Measurements from ENCODE around the gene EEF2K.
"Not testable (repeated sequence)": the region's sequence is repeated elsewhere in the genome, so short reads cannot be mapped to it uniquely, and the experiment has no call there.

The EEF2K gene

DNA sequence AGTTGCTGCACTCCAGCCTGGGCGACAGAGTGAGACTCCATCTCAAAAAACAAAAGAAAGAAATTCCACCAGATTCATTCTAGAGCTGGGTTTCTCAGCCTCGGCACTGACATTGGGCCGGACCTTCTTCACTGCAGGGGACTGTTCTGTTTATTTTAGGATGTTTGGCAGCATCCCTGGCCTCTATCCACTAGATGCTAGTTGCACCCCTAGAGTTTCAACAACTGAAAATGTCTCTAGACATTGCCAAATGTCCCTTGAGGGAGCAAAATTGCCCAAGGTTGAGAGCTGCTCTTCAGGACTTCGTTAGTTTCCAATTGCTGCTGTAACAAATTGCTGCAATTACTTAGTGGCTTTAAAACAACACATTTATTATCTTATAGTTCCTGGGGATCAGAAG is 7.2 kb downstream of the EEF2K start:
- no peak for DNase-seq

DNA sequence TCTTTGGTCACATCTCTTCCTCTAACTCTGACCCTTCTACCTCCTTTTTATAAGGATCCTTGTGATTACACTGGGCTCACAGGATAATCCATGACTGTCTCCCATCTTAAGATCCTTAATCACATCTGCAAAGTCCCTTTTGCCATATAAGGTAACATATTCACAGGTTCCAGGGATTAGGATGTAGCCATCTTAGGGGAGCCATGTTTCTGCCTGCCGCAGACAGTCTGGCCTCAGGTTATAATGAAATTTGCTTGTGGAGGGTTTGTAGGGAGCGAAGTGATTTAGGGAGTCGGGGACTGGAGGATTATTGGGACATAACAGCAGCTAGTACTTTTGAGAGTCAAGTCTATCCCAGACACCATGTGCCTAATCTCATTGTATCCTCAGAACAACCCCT is 7.7 kb downstream of the EEF2K start:
- DNase-seq: no peak

DNA sequence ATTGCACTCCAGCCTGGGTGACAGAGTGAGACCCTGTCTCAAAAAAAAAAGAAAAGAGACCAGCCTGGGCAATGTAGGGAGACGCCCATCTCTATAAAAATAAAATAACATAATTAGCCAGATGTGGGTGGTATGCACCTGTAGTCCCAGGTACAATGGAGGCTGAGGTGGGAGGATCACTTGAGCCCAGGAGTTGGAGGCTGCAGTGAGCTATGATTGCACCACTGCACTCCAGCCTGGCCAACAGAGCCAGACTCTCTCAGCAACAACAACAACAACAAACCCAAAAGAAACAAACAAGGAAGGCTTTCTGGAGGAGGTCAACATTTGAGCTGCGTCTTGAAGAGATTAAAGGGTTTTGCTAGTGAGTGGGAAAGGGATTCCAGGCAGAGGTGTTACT is 8.3 kb downstream of the EEF2K start:
- no peak for DNase-seq

DNA sequence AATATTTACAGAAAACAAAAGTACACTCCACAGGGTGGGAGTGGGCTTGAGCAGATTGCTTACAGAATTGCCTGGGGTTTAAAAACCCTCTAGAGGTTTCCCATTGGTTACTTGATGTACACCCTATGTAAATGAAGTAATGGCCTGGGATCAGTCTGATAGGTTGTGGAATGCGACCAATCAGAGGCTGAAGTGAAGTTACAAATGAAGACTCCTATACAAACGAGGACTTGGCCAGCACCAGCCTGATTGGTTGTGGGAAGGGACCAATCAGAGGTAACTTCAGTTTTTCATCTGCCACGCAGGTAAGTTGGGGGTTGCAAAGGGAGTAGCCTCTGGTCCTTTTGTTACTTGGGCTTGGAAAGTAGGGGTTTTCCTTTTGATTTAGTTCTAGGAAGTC is 8.8 kb downstream of the EEF2K start:
- DNase-seq: no peak

DNA sequence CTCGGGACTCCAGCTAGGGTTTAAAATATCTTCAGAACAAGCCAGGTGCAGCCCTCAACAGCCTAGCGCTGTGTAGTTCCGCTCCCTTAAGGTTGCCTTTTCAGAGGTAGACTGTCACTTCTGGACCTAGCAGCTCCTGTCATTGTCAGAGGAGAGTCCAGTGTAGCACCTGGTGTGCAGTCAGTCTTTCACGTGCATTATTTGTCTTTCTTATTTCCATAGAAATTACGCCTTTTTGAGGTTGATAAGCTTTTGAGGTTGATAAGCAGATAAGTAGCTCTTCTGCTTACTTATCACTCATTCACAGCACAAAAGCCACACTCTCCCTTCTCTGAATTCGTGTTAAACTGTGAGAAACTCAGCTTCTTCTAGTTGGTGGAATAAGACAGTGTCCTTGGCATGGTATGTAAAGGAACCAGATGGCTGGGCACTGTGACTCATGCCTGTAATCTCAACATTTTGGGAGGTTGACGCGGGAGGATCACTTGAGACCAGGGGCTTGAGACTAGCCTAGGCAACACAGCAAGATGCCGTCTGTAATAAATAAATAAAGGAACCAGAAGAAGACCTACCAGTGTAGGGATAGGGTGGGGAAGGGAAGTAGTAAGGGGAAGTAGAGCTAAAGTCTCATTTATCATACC is 10.2 kb downstream of the EEF2K start:
- no peak for DNase-seq

DNA sequence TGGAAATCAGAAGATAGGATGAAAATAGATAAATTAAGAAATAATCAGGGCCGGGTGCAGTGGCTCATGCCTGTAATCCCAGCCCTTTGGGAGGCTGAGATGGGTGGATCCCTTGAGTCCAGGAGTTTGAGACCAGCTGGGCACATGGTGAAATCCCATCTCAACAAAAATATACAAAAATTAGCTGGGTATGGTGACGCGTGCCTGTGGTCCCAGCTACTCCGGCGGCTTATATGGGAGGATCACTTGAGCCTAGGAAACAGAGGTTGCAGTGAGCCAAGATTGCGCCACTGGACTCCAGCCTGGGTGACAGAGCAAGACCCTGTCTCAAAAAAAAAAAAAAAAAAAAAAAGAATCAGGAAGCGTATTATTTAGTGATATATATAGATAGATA is 10.8 kb downstream of the EEF2K start:
- not testable (repeated sequence) for DNase-seq

DNA sequence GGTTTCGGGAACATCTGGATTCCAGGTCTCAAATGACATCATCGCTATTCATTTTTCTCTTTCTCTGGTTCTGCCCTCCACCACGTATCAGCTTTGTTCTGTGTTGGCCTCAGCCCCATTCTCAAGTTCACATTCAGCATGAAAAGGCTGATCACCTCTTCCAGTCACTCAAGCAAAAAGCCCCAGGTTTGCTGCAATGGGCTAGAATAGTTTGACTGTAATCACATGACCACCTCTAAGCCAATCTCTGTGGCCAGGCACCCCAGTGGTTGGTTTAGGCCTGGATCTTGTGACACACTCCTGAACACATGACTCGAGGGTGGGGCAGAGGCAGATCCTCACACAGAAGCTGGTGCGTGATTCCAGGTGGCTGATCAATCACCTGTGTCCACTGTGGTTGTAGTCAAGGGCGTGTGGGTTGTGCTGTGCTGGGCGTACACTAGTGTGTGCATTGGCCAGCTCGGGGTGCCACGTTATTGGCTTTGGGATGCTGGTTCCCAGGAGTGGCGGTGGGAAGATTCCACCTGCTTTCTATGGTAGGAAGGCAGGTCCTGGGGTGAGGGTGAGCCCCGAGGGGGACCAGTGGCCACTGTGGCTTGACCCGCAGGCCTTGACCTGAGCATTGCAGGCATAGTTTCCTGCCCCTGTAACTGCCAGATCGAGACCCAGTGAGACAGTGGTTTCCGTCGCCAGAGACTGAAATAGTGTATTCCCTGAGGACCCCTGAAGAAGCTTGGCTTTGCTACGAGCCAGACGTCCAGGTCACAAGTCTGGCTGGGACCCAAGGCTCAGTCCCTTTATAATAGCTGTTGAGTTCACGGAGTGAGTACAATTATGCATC is 12.0 kb downstream of the EEF2K start:
- DNase-seq: no peak

DNA sequence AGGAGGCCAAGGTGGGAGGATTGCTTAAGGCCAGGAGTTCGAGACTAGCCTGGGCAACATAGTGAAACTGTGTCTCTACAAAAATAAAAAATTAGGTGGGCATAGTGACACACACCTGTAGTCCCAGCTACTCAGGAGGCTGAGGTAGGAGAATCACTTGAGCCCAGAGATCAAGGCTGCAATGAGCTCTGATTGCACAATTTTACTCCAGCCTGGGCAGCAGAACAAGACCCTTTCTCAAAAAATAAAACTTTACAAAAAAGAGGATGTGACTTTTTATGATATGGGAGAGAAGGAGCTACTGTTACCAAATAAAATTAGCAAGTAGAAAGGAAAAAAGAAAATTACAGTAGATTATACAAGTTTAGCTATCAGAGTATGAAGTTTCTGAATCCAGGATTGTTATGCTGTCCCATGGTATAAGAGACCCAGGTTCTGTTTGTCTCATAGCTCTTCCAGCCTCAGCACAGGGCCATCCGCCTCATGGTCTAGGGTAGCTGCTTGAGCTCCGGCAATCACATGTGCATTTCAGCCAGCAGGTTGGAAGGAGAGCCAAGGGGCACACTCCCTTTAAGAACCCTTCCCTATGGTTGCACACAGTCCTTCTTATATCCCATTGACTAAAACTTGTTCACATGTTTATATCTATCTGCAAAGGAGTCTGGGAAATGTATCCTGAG is 13.5 kb downstream of the EEF2K start:
- no peak for DNase-seq

DNA sequence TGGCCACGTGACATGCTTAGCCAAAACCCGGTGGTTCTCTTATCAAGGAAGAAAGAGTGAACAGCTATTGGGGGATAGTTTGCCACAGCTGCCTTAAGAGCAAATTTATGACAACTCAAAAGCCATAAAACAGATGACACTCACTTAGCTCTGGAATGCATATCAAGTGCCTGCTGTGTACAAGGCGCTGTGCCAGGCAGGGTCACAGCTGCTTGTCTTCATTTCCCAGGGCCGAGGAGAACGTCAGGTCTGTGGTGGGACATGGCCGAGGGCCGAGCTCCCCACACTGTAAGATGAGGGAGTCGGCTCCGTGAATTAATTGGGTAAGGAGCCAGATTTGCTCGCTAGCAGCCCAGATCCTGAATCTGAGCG is 14.0 kb downstream of the EEF2K start:
- DNase-seq: peak; percentile 4

DNA sequence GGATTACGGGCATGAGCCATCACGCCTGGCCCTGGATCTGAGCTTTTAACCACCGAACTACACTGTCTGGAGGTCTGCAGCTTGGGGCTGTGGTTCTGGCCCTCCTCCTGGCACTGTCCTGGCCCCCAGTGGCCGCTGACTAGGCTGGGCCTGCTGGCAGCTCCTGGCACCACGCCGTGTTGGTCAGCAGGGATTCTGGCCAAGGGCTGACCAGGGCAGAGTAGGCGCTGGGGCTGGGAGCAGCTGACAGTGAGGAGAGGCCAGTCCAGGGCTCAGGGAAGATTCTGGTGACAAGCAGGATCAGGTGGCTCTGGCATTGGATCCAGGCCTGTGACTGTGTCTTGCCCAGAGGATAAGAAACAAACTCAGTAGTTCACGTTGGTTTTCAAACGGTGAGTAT is 14.6 kb downstream of the EEF2K start:
- no peak for DNase-seq

DNA sequence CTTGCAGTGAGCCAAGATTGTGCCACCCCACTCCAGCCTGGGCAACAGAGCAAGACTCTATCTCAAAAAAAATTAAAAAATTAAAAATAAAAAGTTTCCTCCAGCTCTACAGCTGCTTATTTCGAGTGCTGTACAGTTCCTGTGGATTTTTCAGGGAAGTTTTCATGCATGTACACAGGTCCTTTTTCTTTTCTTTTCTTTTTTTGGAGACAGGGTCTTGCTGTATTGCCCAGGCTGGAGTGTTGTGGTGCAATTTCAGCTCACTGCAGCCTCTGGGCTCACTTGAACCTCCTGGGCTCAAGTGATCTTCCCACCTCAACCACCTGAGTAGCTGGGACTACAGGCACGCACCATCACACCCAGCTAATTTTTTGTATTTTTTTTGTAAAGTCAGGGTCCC is 15.9 kb downstream of the EEF2K start:
- DNase-seq: no peak

DNA sequence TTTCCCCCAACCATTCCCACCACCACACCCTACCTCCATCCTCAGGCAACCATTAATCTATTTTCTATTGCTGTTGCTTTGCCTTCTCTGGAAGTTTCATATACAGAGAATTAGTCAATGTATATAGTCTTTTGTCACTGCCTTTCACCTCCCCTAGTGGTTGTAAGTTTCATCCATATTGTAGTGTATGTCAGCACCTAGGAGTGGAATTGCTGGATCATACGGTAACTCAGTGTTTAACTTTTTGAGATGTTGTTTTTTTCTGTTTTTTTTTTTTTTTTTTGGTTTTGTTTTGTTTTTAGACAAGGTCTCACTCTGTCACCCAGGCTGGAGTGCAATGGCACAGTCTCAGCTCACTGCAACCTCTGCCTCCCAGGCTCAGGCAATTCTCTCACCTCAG is 16.9 kb downstream of the EEF2K start:
- no peak for DNase-seq

DNA sequence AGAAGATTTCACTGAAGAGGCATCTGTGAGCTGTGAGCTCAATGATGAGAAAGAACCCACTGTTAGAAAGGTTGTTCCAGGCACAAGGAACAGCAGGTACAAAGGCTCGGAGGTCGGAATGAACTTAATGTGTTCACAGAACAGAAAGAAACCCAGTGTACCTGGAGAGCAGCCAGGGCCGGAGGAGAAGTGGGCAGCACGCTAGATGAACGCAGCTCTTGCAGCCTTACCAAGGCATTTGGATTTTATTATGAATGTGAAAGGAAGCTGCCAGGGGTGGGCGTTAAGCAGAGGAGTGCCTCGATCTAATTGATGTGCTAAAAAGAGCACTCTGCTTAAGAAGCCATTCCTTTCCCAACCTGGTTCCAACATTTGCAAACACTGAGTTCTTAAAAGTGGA is 19.0 kb downstream of the EEF2K start:
- DNase-seq: no peak

DNA sequence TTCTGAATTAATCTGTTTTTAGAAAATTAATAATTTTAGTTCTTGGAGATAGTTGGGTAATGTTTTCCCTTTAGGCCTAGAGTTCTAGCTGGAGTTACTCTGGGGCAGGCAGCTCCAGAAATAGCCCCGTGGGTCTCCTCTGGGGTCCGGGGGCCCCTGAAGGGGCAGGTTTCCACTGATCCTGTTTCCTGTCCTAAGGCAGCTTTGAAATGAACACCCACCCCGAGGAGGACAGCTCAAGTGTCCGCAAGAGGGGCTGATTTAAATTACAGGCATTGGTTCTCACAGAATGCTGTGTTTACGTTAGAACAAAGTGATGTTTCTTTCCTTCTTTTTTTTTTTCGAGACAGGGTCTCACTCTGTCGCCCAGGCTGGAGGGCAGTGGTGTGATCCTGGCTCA is 23.8 kb downstream of the EEF2K start:
- DNase-seq: no peak

DNA sequence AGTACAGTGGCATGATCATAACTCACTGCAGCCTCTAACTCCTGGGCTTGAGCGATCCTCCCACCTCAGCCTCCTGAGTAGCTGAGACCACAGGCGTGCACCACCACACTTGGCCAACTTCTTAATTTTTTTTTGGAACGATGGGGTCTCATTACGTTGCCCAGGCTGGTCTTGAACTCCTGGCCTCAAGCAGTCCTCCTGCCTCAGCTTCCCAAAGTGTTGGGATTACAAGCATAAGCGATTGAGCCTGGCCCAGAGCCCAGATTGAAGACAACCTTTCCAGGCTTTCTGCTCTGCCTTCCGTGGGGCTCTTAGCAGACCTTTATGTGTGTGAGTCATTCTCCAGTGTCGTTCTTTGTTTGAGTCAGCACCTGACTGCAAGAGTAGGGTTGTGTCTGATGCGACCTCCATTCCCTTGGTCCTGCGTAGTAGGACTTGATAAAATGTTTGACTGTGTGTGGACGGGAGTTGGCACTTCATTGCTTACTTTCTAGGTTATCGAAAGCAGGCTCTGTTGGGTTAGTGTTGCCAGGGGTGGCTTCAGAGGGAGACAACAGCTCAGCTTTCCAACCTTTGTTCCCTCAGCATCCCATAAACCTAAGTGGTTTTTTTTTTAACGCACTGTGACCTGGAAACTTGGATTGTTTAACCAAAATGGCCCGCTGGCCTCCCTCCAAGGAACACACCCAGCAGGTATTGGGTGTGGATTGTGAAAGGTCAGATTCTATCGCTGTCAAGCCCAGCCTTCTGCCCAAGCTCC is 26.4 kb downstream of the EEF2K start:
- DNase-seq: no peak

DNA sequence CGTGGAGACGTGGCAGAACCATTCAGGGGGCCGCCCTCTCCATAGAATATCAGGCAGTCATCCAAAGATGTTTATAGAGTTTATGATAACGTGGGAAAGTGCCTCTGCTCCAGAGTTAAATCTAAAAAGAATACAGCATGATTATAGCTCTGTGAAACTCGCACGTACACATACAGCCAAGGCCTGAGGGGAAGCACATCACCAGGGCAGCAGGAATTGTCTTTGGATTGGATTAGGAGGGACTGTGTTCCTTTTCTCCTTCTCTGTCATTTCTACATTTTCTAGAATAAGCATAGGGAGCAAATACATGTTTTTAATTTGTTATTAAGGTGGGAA is 26.9 kb downstream of the EEF2K start:
- no peak for DNase-seq

DNA sequence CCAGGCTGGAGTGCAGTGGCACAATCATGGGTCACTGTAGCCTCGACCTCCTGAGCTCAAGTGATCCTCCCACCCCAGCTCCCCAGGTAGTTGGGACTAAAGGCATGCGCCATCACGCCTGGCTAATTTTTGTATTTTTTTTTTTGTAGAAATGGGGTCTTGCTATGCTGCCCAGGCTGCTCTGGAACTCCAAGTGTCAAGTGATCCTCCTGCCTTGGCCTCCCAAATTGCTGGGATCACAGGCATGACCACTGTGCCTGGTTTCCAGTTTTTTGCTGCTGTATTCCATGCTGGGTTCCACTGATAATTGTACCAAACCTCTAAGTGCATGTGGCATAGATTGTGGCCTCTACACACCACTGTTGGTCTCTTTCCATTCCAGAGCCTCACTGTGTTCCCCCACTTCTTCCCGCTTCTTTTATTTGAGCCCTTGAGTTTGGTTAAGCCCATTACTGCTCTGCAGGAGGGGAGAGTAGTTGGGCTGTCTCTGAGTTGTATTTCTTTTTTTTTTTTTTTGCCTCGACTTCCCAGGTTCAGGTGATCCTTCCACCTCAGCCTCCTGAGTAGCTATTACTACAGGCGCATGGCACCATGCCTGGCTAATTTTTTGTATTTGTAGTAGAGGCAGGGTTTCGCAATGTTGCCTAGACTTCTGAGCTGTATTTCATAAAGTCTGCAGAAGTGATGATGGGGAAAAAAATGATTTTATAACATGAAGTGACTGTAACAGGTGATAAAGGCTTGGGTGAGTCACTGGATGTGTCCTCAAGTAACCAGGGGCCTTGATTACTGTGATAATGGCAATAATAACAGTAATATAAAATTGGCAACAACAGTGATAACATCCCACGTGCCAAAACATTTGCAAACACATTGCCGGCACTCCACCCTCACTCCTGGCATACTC is 30.0 kb downstream of the EEF2K start:
- no peak for DNase-seq

DNA sequence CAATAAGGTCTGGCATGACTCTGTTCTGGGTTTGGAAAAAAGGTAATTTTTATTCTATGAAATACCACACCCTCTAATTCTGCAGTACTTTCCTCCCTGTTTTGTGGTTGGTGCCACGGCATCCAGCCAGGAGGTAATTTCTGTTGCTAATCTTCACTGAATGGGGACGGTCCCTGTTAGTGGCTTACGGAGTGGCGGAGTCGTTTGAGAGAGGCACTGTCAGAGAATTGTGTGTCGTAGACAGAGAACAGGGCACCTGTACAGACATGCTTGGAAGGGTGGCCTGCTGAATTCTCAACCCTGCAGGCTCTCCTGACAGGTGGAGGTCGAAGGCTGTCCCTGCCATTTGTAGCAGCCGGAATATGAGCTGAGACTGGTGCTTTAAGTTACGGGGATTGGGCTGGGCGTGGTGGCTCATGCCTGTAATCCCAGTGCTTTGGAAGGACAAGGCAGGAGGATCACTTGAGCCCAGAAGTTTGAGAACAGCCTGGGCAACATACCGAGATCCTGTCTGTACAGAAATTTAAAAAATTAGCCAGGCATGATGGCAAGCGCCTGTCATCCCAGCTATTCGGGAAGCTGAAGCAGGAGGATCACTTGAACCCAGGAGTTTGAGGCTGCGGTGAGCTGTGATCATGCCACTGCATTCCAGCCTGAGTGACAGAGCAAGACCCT is 33.2 kb downstream of the EEF2K start:
- DNase-seq: no peak

DNA sequence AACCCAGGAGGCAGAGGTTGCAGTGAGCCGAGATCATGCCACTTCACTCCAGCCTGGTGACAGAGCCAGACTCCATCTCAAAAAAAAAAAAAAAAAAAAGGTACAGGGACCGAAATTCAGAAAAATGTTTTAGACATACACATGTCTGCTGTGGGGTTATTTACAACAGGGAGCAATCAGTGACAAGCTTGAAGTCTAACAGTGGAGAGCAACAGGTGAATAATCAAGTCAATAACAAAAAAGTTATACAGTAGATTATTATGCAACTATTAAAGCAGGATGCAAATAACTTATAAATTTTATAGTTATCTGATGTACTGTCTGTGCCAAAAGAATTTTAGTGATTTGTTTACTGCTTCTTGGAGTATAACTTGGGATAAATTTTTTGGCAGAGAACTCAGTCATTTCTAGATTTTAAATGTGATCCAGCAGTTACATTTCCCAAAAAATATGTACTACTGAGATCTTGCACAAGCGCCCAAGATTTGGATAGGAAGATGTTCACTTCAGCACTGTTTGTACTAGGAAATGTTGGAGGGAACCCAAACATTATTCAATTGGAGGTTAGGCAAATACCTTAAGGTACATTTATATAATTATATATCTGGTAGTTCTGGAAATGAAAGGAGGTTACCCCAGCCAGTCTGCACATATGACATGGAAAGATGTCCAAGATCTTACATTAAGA is 34.1 kb downstream of the EEF2K start:
- DNase-seq: peak; percentile 19

DNA sequence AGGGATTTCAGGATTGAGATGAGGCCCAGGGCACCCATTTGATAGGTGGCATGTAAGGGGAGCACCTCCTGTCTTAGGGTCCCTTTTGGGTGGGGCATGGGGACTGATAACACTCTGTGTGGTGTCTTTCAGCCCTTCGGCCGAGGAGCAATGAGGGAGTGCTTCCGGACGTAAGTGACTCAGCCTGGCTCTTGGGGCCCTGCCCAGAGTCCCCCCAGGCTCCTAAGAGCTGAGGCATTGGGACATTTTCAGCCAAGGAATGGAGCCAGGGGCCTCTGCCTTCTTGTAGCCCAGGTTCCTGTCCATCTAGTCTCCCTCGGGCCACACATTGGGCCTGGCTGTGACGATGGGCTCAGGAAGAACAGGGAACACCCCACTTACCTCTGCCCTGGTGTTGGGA is 44.4 kb downstream of the EEF2K start:
- DNase-seq: no peak

DNA sequence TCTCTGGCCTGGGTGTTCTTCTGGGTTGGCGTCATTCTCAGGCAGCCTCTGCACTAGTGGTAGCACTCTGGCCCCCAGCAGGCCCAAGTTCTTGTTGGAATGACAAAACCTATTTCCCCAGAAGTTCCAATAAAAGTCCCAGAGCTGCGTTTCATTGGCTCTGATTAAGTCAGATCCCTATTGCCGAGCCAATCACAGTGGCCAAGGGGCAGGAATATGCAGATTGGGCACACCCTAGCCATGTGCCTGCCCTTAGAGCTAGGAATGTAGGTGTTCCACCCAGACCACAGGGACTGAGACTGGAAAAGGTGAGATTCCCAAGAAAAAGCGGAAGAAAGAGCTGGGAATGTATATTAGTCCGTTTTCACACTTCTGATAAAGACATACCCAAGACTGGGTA is 46.2 kb downstream of the EEF2K start:
- no peak for DNase-seq
